Stimulated activated CD4-positive, alpha-beta T cell treated with anti-CD3 and anti-CD28 coated beads, Interleukin-2, amount 100 ng/mL, for 48 hours (primary cell): ENCODE results near the gene APOL1.
A peak's percentile ranks its signal among the peaks of the same experiment; 100 is the strongest.

Experiments used
- DNase-seq, 2 donors: peaks; one replicate each; pipeline ENCODE4 v3.0.0-alpha.2; 2020

Gene APOL1

DNA sequence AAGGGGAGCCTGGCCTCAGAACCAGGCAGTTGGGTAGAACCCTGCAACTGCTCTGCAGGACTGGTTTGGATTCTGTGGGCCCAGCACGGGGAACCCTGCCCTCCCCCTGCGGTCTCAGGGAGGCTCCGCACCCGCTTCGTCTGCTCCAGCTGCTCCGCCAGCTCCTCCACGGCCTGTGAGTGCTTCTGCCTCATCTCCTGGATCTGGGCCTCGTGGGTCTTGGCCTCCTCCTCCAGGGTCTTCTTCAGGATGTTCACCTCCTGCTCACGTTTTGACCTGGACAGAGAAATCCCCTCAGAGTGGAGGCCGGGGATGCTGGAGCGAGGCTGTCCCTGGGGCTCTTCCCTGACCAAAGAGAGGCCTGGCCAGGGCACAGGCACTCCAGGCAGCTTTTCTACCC, 41.9 kb downstream of the APOL1 start:
- no peak for DNase-seq

- DNase-seq: no peak
Observed at GRCh38 chr22:36295247-36295646, 42.3 kb downstream of the APOL1 start.

- DNase-seq: no peak
Observed at GRCh38 chr22:36296690-36297089, 43.8 kb downstream of the APOL1 start.

- no peak for DNase-seq
Observed at GRCh38 chr22:36297568-36297967, 44.6 kb downstream of the APOL1 start.

DNA sequence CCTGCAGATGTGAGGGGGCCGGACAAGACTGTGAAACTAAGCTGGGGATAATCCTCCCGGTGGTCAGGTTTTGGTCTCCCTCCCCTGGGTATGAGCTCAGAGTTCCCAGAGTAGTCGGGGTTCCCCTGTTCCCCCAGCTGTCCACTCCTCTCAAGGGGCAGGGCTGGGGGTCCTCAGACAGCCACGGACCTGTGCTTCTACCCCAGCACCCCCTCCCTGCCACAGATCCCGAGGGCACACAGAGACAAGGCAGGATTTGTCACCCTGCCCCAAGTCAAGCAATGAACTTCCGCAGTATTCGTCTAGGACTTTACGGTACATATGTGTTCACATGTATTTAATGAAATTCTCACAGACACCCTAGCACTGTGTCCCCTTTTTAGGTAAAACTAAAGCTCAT, 45.2 kb downstream of the APOL1 start:
- DNase-seq: no peak

DNA sequence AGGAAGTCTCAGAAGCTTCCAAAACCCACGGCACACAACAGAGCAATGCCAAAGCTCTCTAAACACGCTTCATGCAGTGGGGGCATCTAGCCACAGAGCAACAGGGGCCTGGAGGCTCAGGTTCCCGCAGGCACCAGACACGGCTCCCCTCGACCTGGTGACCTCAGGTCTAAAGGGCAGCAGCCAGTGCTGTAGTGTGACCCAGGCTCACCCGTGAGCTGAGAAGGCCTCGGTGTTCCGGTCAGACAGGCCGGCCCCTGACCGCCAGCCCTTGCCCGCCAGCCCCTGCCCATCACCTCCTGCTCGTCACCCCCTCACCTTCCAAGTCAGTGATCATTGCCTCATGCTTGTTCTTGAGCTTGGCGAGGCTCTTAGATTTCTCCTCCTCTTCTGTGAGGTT, 45.7 kb downstream of the APOL1 start:
- DNase-seq: no peak

DNA sequence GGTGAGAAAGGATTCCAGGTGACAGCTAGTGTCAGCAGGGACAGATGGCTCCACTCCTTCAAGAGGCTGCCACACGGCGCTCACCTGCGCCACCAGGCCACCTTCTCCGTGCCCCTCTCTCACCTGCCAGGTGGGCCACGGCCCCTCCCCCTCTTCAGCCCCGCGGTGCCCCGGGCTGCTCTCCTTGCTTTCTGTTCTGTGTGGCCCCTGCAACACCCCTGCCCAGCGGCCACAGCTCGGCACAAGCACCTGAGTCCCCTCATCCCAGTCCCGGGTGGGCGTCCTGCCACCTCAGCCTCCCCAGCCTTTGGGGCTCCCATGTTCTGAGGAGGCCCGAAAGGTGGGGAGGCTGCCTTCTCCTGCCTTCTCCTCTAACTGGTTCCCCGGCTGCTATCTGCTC, 46.4 kb downstream of the APOL1 start:
- no peak for DNase-seq

DNA sequence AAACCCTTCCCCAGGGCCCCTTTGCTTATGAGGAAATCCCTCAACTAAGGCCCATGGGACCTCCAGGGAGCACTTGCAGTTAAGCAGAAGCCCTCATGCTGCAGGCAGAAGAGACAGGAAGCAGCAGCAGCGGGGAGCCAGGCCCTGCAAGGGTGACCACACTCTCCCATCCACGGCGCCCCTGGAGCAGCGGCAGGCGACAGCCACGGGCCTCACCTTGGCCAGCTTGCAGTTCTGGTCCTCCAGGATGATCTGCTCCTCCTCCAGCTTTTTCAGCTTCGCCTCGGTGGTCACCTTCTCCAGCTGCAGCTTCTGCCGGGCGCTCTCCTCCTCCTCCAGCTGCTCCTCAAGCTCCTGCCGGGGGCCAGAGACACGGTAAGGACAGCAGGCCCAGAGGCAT, 47.0 kb downstream of the APOL1 start:
- no peak for DNase-seq

GRCh38 chr22:36300396-36301212, 47.7 kb downstream of the APOL1 start:
- no peak for DNase-seq

DNA sequence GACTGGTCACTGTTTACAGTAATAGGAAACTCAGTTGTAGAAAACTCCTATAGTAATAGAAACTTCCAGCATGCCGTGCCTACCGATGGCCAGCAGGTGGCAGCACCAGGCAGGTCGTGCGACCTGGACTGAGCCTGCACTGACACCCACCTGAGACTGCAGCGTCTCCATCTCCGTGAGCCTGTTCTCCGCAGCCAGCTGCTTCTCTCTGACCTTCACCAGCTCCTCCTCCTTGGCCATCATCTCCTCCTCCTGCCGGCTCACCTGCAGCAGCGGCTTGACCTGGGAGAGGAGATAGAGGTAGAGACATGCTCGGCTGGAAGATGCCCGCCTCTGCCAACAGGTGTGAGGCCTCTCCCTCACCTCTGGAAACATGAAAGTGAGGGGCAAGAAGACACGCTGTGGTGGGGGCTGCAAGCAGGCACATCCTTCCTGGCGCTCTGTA, 48.5 kb downstream of the APOL1 start:
- DNase-seq: peak; percentile 79 to 81

DNA sequence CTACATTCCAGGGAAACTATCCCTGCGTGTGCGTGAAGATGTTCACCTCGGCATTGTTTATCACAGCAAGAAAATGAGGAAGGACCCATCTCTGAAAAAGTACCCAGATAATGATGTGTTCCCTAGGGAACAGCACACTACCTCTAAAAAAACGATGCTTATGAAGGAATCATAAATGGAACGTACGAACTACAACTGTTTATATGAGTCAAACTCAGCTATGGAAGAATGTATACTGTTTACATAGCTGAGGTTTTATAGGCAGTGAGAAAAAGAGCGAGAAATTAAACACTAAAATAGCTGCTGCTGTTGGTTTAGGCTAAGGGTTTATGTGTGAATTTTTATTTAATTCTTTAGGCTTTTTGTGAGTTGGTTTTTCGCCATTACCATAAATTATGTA, 48.9 kb downstream of the APOL1 start:
- DNase-seq: no peak

DNA sequence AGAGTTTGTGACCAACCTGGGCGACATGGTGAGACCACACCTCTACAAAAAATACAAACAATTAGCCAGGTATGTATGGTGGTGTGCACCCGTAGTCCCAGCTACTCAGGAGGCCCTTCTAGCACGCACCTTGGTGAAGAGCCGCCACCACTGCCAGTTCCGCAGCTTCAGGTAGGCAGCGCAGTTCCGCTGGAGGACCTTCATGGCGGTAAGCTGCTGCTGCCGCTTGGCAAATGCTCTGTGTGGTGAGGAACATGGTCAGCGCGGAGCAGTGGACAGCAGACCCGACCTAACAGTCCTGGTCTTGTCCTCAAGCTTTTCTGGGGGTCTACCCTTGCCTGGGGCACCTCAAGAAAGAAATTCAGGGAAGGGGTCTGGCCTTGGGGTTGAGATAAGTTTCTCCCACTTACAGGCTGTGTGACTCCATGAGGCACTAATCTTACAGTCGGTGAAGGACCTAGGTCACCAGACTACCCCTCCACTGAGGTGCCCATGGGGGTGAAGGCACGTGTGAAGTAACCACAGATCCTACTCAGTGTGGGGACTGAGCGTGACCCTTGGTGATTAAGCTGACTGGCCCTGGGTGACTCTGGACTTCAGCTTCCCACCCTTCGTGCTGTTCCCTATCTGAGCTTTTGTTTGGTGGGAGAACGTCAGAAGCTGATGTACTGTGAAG, 49.6 kb downstream of the APOL1 start:
- no peak for DNase-seq

DNA sequence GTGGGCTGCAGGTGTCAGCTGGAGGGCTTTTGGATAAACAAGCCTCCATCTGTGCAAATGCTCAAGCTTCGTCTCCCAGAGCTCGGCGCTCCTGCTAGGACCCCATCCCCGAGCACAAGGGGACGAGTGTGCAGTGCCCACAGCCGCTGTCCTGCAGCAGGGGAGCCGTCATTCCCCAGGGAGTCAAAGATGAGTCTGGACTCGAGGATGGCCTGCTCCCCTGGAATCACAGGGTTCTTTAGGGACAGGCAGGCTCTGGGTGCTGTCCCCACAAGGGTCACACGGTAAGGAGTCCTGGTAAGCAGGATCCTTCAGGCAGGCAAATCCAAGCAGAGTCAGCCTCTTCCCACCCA, 50.2 kb downstream of the APOL1 start:
- no peak for DNase-seq

- DNase-seq: no peak
Observed at GRCh38 chr22:36303874-36304273, 50.9 kb downstream of the APOL1 start.

DNA sequence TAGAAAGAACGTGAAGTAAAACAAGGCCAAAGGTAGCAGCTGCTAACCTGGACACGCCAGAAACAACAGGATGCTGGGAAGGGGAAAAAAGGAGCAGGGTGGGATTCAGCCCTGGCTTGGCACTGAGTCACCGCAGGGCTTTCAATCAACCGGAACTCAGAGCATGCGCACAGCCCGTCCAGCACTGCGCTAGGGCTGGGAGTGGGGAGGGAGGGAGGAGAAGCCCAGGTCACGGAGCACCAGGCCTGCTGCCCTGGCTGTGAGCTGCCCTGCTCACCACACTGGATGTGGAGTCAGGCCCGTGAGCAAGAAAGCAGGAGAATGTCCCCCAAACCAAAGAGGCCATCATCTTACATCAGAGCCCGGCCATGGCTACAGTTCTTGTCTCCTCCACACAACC, 51.5 kb downstream of the APOL1 start:
- DNase-seq: no peak

GRCh38 chr22:36305813-36306212, 52.9 kb downstream of the APOL1 start:
- no peak for DNase-seq

GRCh38 chr22:36306227-36306626, 53.3 kb downstream of the APOL1 start:
- DNase-seq: no peak

DNA sequence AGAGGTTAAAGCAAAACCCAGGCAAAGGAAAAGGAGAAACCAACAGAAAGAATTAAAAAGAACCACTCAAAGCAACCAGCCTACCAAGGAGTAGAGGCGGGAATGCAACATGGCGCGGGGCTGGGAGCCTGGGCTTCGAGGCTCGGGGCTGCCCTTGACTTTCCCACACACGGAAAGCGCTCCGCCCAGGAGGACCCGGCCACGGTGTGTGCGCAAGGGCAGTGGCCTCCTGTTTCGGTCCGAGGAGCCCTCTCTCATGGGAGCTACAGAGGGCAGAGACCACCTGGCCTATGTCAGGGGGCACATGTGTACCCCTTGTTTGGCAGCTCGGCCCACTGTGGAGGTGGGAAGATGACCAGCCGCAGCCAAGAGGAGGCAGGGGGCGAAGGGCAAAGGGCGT, 55.9 kb downstream of the APOL1 start:
- DNase-seq: no peak

GRCh38 chr22:36311386-36312085, 58.6 kb downstream of the APOL1 start:
- DNase-seq: no peak

GRCh38 chr22:36315325-36315724, 62.4 kb downstream of the APOL1 start:
- DNase-seq: no peak

DNA sequence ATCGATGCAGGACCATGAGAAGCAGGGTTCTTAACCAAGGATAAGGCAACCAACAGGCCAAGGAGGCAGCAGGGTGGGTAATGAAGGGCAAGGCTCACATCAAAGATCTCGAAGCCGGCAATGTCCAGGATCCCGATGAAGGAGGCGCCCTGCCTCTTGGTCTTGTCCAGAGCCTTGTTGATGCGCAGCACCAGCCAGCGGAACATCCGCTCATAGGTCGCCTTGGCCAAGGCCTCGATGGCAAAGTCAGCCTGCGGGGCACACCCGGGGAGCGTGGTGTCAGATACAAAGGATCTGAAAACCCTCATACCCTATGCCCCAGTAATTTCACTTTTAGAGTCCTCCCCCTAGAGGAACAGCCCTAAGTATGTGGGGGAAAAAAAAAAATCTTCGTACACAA, 63.5 kb downstream of the APOL1 start:
- DNase-seq: no peak
